GM12878 (cell line): ENCODE measurements around the gene MEGF11.

Experiments
- CHD2 ChIP-seq: IDR thresholded peaks from 2 replicates; pipeline ENCODE4 v1.6.1; 2011; ENCODE audit warnings: low read depth, low read length, improper control_type of control experiment, borderline replicate concordance
- CTCF ChIP-seq, 3 experiments: IDR thresholded peaks in 2 of 3; conservative IDR thresholded peaks in 1 of 3; 2 replicates each; pipeline ENCODE4 v1.5.1; 2011; ENCODE audit warnings: low read depth in 3 of 3, low read length in 3 of 3, mild to moderate bottlenecking in 3 of 3, control low read depth in 2 of 3, moderate library complexity in 2 of 3, inconsistent platforms in 1 of 3, mixed read lengths in 1 of 3; ENCODE audit not compliant: control insufficient read depth in 2 of 3, insufficient read depth in 1 of 3; ENCODE audit errors: extremely low read depth in 1 of 3
- EGR1 ChIP-seq, 2 experiments: IDR thresholded peaks; 1 replicate in 1 of 2; 2 replicates in 1 of 2; pipeline ENCODE4 v1.6.1; 2011 to 2012; ENCODE audit warnings: low read depth in 2 of 2, low read length in 2 of 2, borderline replicate concordance in 1 of 2, mild to moderate bottlenecking in 1 of 2, moderate library complexity in 1 of 2
- EZH2 ChIP-seq: IDR thresholded peaks from 2 replicates; pipeline ENCODE4 v1.6.1; 2012; ENCODE audit warnings: low read depth, mild to moderate bottlenecking, control low read depth, inconsistent platforms, low read length, borderline replicate concordance; ENCODE audit not compliant: control insufficient read depth
- FOS ChIP-seq: IDR thresholded peaks from 3 replicates; pipeline ENCODE4 v1.6.1; 2011; ENCODE audit warnings: borderline replicate concordance; ENCODE audit not compliant: insufficient read length; ENCODE audit errors: extremely low read depth
- NFIC ChIP-seq: IDR thresholded peaks from 2 replicates; pipeline ENCODE4 v1.6.1; 2012; ENCODE audit warnings: low read depth, mild to moderate bottlenecking, inconsistent platforms, low read length, moderate library complexity
- NRF1 ChIP-seq: conservative IDR thresholded peaks from 2 replicates; pipeline ENCODE4 v1.6.1; 2011; ENCODE audit warnings: mild to moderate bottlenecking, low read depth, low read length, improper control_type of control experiment
- RAD21 ChIP-seq: IDR thresholded peaks from 2 replicates; pipeline ENCODE4 v1.6.1; 2011; ENCODE audit warnings: mild to moderate bottlenecking, low read depth, low read length, moderate library complexity; ENCODE audit not compliant: insufficient read depth
- REST ChIP-seq: IDR thresholded peaks from 2 replicates; pipeline ENCODE4 v1.6.1; 2012; ENCODE audit warnings: mild to moderate bottlenecking, low read depth, low read length
- USF2 ChIP-seq: IDR thresholded peaks from 2 replicates; pipeline ENCODE4 v1.6.1; 2011; ENCODE audit warnings: low read depth, low read length, improper control_type of control experiment, borderline replicate concordance

- TF ChIP-seq CTCF (IDR thresholded peaks at IDR 0.05 in 2 of 3, conservative IDR thresholded peaks at IDR 0.05 in 1 of 3; ENCODE audit: control insufficient read depth in 2 of 3, extremely low read depth in 1 of 3, insufficient read depth in 1 of 3, low read depth in 3 of 3, low read length in 3 of 3): no peak
- TF ChIP-seq NRF1: no peak
- TF ChIP-seq EZH2: no peak
- no peak for TF ChIP-seq EGR1 (IDR thresholded peaks at IDR 0.05; ENCODE audit: borderline replicate concordance in 1 of 2, low read depth in 2 of 2, low read length in 2 of 2)
- TF ChIP-seq REST: no peak
- no peak for TF ChIP-seq FOS
- TF ChIP-seq USF2: no peak
- TF ChIP-seq RAD21: no peak
- no peak for TF ChIP-seq CHD2
- TF ChIP-seq NFIC: no peak
Observed at GRCh38 chr15:66288093-66288492, 34.5 kb upstream of the MEGF11 start.
